ENCODE data around the gene SIRT2. TPM values are rescaled to one million over a fixed set of nuclear protein-coding genes. Genes with fewer than 3 reads are reported as not detected.
A peak's percentile ranks its signal among the peaks of the same experiment; 100 is the strongest.

SIRT2 gene
- total RNA-seq, 1 experiment from 2014 or later, result 8.4 TPM

GRCh38 chr19:38844093-38844686 lies 55.2 kb downstream of the SIRT2 start:
- Histone ChIP-seq H4K20me1 (ENCODE audit: control insufficient read depth, insufficient read depth, insufficient read length) (peaks cover 4% of the 10 kb centered on the region), H4K91ac (ENCODE audit: insufficient read length, low read depth, low read length) (no peak overlapping the region), H3K14ac (ENCODE audit: insufficient read depth, low read length) (no peak overlapping the region), H3K4me2 (ENCODE audit: insufficient read depth, insufficient read length, low read length) (no peak overlapping the region), H3K79me1 (ENCODE audit: insufficient read depth, low read depth, low read length, poor library complexity, severe bottlenecking) (peaks cover 8% of the 10 kb centered on the region), H3K9me3 (ENCODE audit: control insufficient read depth, low read depth, low read length) (no peaks in the 10 kb centered on the region), H2BK5ac (ENCODE audit: insufficient read length, low read length) (no peak overlapping the region), H2BK20ac (ENCODE audit: low read depth, low read length, poor library complexity, severe bottlenecking) (no peak overlapping the region), H3K23ac (ENCODE audit: insufficient read length, low read depth, low read length) (no peak overlapping the region), H2BK120ac (ENCODE audit: low read depth, low read length, poor library complexity, severe bottlenecking) (no peak overlapping the region), H3K56ac (ENCODE audit: insufficient read length, low read depth, low read length) (no peak overlapping the region), H3K23me2 (ENCODE audit: insufficient read length, low read depth, low read length, poor library complexity, severe bottlenecking) (peaks cover 8% of the 10 kb centered on the region), H3K9ac (ENCODE audit: extremely low read depth, insufficient read length, low read length) (no peak overlapping the region), H4K8ac (replicated peaks; ENCODE audit: insufficient read length, low read depth, low read length) (no peak overlapping the region), H3K4me1 (ENCODE audit: insufficient read depth, low read length) (no peaks in the 10 kb centered on the region), H3K18ac (ENCODE audit: insufficient read length, low read depth, low read length) (no peak overlapping the region), H2BK12ac (ENCODE audit: insufficient read length, low read depth, low read length) (no peak overlapping the region), H3K79me2 (ENCODE audit: insufficient read depth, low read length) (peaks cover 18% of the 10 kb centered on the region), H2BK15ac (ENCODE audit: low read depth, low read length) (no peak overlapping the region), H2AK5ac (ENCODE audit: insufficient read length, low read length) (no peak overlapping the region), H4K5ac (ENCODE audit: insufficient read length, low read depth, low read length) (no peak overlapping the region), H2AFZ (ENCODE audit: low read length) (no peak overlapping the region), H3K27me3 (ENCODE audit: insufficient read depth, low read length) (no peaks in the 10 kb centered on the region), H3T11ph (ENCODE audit: low read length) (no peak overlapping the region), H3K4ac (ENCODE audit: low read depth, low read length) (no peak overlapping the region), H3K27ac (ENCODE audit: insufficient read length, low read depth, low read length) (no peak overlapping the region)
- no peak for TF ChIP-seq CTCF (conservative IDR thresholded peaks at IDR 0.05)
- no peak for DNase-seq
- Mint-ChIP-seq H3K27ac (peak overlapping the region in 2 of 3 experiments; percentile 34 to 67; a peak in 4 of 7 replicates), H3K4me1 (peaks cover 20 to 23% of the 10 kb centered on the region in 2 experiments), H3K27me3 (ENCODE audit: low read depth) (peaks cover 2% of the 10 kb centered on the region; the same call in 1 of the 2 replicates), H3K9me3 (no peaks in the 10 kb centered on the region; a peak in 1 of 5 replicates), H3K36me3 (ENCODE audit: insufficient read depth in 1 of 3, low read depth in 3 of 3) (peaks cover 89 to 99% (median 98%) of the 10 kb centered on the region in 3 experiments), H3K4me3 (peak overlapping the region in 1 of 2 experiments; percentile 39; a peak in 2 of 5 replicates)
- WGBS (ENCODE audit: extremely low coverage, insufficient read length, low lambda C conversion rate), result no CpG with 5 or more reads among the region's 11 CpGs

All from H9 (cell line).